DND-41 (cell line): ENCODE results near the gene RRP1.

ENCODE experiments used
- EZH2 ChIP-seq: IDR thresholded peaks from 3 replicates; pipeline ENCODE4 v1.6.1; 2012; ENCODE audit warnings: borderline replicate concordance, low read depth, mild to moderate bottlenecking, moderate library complexity, low read length, inconsistent platforms; ENCODE audit not compliant: severe bottlenecking
- TF ChIP-seq, protein P1 (sequence below): IDR thresholded peaks from 2 replicates; pipeline ENCODE4 v1.5.1; 2012; ENCODE audit warnings: borderline replicate concordance, low read length, moderate library complexity, mild to moderate bottlenecking; ENCODE audit not compliant: poor library complexity, severe bottlenecking; ENCODE audit errors: extremely low read depth

DNA sequence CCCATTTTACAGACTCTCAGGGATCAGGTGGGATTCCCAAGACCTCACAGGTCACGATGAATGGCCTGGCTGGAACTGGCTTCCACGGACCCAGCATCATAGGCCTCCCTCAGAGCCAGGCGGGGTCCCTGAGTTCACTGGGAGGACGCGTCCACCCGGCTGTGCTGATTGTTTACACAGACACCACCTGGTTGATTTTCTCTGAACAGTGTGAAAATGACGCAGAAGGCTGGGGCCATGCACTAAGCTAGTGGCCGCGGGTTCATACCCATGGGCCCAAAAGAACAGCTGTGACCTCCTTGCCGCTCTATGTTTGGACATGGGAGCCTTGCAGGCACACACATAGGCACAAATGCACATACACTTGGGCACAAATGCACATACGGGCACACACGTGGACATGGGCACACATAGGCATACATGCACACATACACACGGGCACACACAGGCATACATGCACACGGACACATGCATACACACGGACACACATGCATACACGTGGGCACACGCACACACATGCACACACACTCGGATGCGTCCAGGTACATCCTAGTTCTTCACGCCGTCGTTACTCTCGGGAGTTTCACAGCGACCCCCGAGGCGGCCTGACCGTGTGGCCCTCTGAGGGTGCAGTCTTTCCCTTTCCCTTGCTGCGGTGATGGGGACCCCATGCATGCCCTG is 36.5 kb upstream of the RRP1 start:
- TF ChIP-seq, protein P1, sequence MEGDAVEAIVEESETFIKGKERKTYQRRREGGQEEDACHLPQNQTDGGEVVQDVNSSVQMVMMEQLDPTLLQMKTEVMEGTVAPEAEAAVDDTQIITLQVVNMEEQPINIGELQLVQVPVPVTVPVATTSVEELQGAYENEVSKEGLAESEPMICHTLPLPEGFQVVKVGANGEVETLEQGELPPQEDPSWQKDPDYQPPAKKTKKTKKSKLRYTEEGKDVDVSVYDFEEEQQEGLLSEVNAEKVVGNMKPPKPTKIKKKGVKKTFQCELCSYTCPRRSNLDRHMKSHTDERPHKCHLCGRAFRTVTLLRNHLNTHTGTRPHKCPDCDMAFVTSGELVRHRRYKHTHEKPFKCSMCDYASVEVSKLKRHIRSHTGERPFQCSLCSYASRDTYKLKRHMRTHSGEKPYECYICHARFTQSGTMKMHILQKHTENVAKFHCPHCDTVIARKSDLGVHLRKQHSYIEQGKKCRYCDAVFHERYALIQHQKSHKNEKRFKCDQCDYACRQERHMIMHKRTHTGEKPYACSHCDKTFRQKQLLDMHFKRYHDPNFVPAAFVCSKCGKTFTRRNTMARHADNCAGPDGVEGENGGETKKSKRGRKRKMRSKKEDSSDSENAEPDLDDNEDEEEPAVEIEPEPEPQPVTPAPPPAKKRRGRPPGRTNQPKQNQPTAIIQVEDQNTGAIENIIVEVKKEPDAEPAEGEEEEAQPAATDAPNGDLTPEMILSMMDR: no peak
- no peak for TF ChIP-seq EZH2
